SK-N-SH (cell line): Measurements from ENCODE around the gene CEL. TPM values are rescaled to one million over a fixed set of nuclear protein-coding genes. Genes with fewer than 3 reads are reported as not detected.

Source experiments
- CTCF ChIA-PET: fragments of 300-600, 350-600 bp; formaldehyde crosslinking; extraction: SDS; loops from one replicate; lab custom pipeline; 2021; lab: Yijun Ruan, JAX
- POLR2A ChIA-PET: fragments of 350-600 bp; sonication (Branson Sonifier 250); formaldehyde crosslinking; extraction: SDS; loops from one replicate; lab custom pipeline; 2020; ENCODE audit warnings: antibody characterized with exemption, inconsistent platforms; lab: Yijun Ruan, JAX
- DNase-seq: peaks from one replicate; pipeline ENCODE4 v3.0.0; 2012
- H2AFZ ChIP-seq: fragments of 200-600 bp; sonication (generic); 2 replicates; pipeline ENCODE4 v1.8.1; 2016; ENCODE audit warnings: antibody characterized with exemption, mild to moderate bottlenecking, low read depth
- H3F3A ChIP-seq: fragments of 200-600 bp; sonication (generic); replicated peaks from 2 replicates; pipeline ENCODE3; 2016; ENCODE audit warnings: antibody characterized with exemption, mild to moderate bottlenecking; ENCODE audit not compliant: insufficient read depth
- H3K27ac ChIP-seq, 2 experiments: fragments of 200-500 bp in 1 of 2; fragments of 200-600 bp in 1 of 2; sonication (Bioruptor generic) in 1 of 2; sonication (generic), shearing (Covaris generic) in 1 of 2; 2 replicates each; pipeline versions ENCODE4 v1.5.1 to v1.6.1; 2014 to 2016; ENCODE audit warnings: low read depth in 2 of 2, inconsistent platforms in 1 of 2, low read length in 1 of 2, mild to moderate bottlenecking in 1 of 2, mixed read lengths in 1 of 2
- H3K27me3 ChIP-seq: fragments of 200-600 bp; sonication (generic), shearing (Covaris generic); 2 replicates; pipeline ENCODE4 v1.6.1; 2016; ENCODE audit warnings: mixed run types; ENCODE audit not compliant: insufficient read depth
- H3K36me3 ChIP-seq, 2 experiments: fragments of 200-500 bp in 1 of 2; fragments of 200-600 bp in 1 of 2; sonication (Bioruptor generic) in 1 of 2; sonication (generic) in 1 of 2; replicated peaks in 1 of 2; 2 replicates each; pipeline versions ENCODE3 to v1.5.1; 2014 to 2016; ENCODE audit warnings: low read length in 1 of 2, mild to moderate bottlenecking in 1 of 2; ENCODE audit not compliant: insufficient read depth in 2 of 2, control insufficient read depth in 1 of 2
- H3K4me1 ChIP-seq, 2 experiments: fragments of 200-500 bp in 1 of 2; fragments of 200-600 bp in 1 of 2; sonication (Bioruptor generic) in 1 of 2; sonication (generic), shearing (Covaris generic) in 1 of 2; 2 replicates each; pipeline versions ENCODE4 v1.5.1 to v1.6.1; 2014 to 2016; ENCODE audit warnings: low read depth in 1 of 2, low read length in 1 of 2, mixed run types in 1 of 2; ENCODE audit not compliant: insufficient read depth in 2 of 2, control insufficient read depth in 1 of 2
- H3K4me2 ChIP-seq: fragments of 200-600 bp; sonication (generic), shearing (Covaris generic); 2 replicates; pipeline ENCODE4 v1.6.1; 2017; ENCODE audit warnings: mixed run types
- H3K4me3 ChIP-seq, 2 experiments: fragments of 200-500 bp in 1 of 2; fragments of 200-600 bp in 1 of 2; sonication (Bioruptor generic) in 1 of 2; sonication (generic), shearing (Covaris generic) in 1 of 2; 2 replicates each; pipeline versions ENCODE4 v1.5.1 to v1.8.1; 2014 to 2016; ENCODE audit warnings: low read depth in 2 of 2, inconsistent platforms in 1 of 2, low read length in 1 of 2, mild to moderate bottlenecking in 1 of 2, mixed read lengths in 1 of 2, moderate library complexity in 1 of 2
- H3K79me2 ChIP-seq: fragments of 200-600 bp; sonication (generic); 2 replicates; pipeline ENCODE4 v1.8.1; 2017; ENCODE audit warnings: mild to moderate bottlenecking; ENCODE audit not compliant: insufficient read depth
- H3K9ac ChIP-seq: fragments of 200-600 bp; sonication (generic); 2 replicates; pipeline ENCODE4 v1.6.1; 2017; ENCODE audit warnings: mixed run types
- H3K9me2 ChIP-seq: fragments of 200-600 bp; sonication (generic); 2 replicates; pipeline ENCODE4 v1.6.1; 2017; ENCODE audit warnings: mixed run types
- H3K9me3 ChIP-seq: fragments of 200-600 bp; sonication (generic); 2 replicates; pipeline ENCODE4 v1.6.1; 2017; ENCODE audit warnings: mixed run types, mild to moderate bottlenecking, moderate library complexity
- H4K20me1 ChIP-seq: fragments of 200-600 bp; sonication (generic); 2 replicates; pipeline ENCODE4 v1.6.1; 2017; ENCODE audit warnings: mild to moderate bottlenecking, mixed run types; ENCODE audit not compliant: insufficient read depth
- CTCF ChIP-seq: fragments of 200-600 bp; sonication (generic); IDR thresholded peaks from 2 replicates; pipeline ENCODE4 v1.6.1; 2017; ENCODE audit warnings: antibody characterized with exemption, mild to moderate bottlenecking, moderate library complexity
- EZH2phosphoT487 ChIP-seq: fragments of 200-600 bp; sonication (generic); IDR thresholded peaks from 2 replicates; pipeline ENCODE4 v1.6.1; 2017; ENCODE audit warnings: low read depth, mixed run types, mild to moderate bottlenecking, antibody characterized with exemption, moderate library complexity, borderline replicate concordance
- FOSL2 ChIP-seq: IDR thresholded peaks from 2 replicates; pipeline ENCODE4 v1.4.0; 2012; ENCODE audit warnings: low read depth, mild to moderate bottlenecking, moderate library complexity, borderline replicate concordance
- FOXJ3 ChIP-seq: sonication (generic); formaldehyde crosslinking; IDR thresholded peaks from 2 replicates; pipeline ENCODE4 v1.5.1; 2020; ENCODE audit warnings: mild to moderate bottlenecking, missing genetic modification reagents
- GABPA ChIP-seq: IDR thresholded peaks from 2 replicates; pipeline ENCODE4 v1.4.0; 2012; ENCODE audit warnings: low read depth, mild to moderate bottlenecking
- GATA2 ChIP-seq: sonication (generic); formaldehyde crosslinking; IDR thresholded peaks from 2 replicates; pipeline ENCODE4 v1.5.0; 2020; ENCODE audit warnings: mild to moderate bottlenecking, missing genetic modification reagents
- IRF3 ChIP-seq: fragments of 150-350 bp; IDR thresholded peaks from 2 replicates; pipeline ENCODE4 v1.6.1; 2016; ENCODE audit warnings: mild to moderate bottlenecking, low read depth, low read length
- JUND ChIP-seq: IDR thresholded peaks from 2 replicates; pipeline ENCODE4 v1.4.0; 2012
- MXI1 ChIP-seq: IDR thresholded peaks from 2 replicates; pipeline ENCODE4 v1.6.1; 2012; ENCODE audit warnings: mild to moderate bottlenecking, low read depth, low read length, improper control_type of control experiment
- NFIC ChIP-seq: IDR thresholded peaks from 2 replicates; pipeline ENCODE4 v1.4.0; 2012; ENCODE audit warnings: borderline replicate concordance
- NRF1 ChIP-seq: IDR thresholded peaks from 2 replicates; pipeline ENCODE4 v1.6.1; 2012; ENCODE audit warnings: low read depth, mild to moderate bottlenecking, low read length
- PBX3 ChIP-seq: IDR thresholded peaks from 2 replicates; pipeline ENCODE4; 2012
- REST ChIP-seq: IDR thresholded peaks from 2 replicates; pipeline ENCODE4 v1.6.1; 2012; ENCODE audit warnings: mild to moderate bottlenecking, low read depth, low read length, moderate library complexity
- RXRA ChIP-seq: IDR thresholded peaks from 2 replicates; pipeline ENCODE4 v1.4.0; 2012; ENCODE audit warnings: low read depth, mild to moderate bottlenecking, borderline replicate concordance
- SMC3 ChIP-seq: IDR thresholded peaks from 2 replicates; pipeline ENCODE4 v1.6.1; 2012; ENCODE audit warnings: low read depth, low read length, improper control_type of control experiment
- TAF1 ChIP-seq: IDR thresholded peaks from 2 replicates; pipeline ENCODE4 v1.6.1; 2012; ENCODE audit warnings: low read depth, mild to moderate bottlenecking, low read length, moderate library complexity, borderline replicate concordance
- TCF12 ChIP-seq: IDR thresholded peaks from 2 replicates; pipeline ENCODE4 v1.4.0; 2012
- TEAD4 ChIP-seq: IDR thresholded peaks from 2 replicates; pipeline ENCODE4 v1.4.0; 2012; ENCODE audit warnings: mild to moderate bottlenecking, borderline replicate concordance; ENCODE audit not compliant: insufficient read depth
- ZBTB33 ChIP-seq: IDR thresholded peaks from 2 replicates; pipeline ENCODE4 v1.4.0; 2012; ENCODE audit warnings: low read depth, borderline replicate concordance
- WGBS: methylation state at CpG from one replicate; pipeline ENCODE4 v1.1.6; 2017; ENCODE audit warnings: low lambda C conversion rate; 5-methylcytosine and 5-hydroxymethylcytosine counted together
- polyA plus RNA-seq, 3 experiments: library from polyadenylated mRNA; depleted of rRNA; stranded (reverse); fragments of >200 nt; gene quantifications; 2 replicates each; pipeline ENCODE4 v1.2.3, GENCODE V29; 2012

CEL gene
- polyA plus RNA-seq, 1 of the 3 experiments (the other 2 are of a cell fraction) = 0.87 TPM

GRCh38 chr9:133101356-133102189 lies 39.8 kb downstream of the CEL start (continued):
- TF ChIP-seq ZBTB33 = no peak
- TF ChIP-seq TAF1 = no peak
- TF ChIP-seq, all 33 proteins: peak for 0

GRCh38 chr9:133102190-133103021 lies 40.6 kb downstream of the CEL start:
- no peaks in the 10 kb centered on the region for H3F3A ChIP-seq
- no peak overlapping the region; a peak in 1 of 4 replicates for H3K27ac ChIP-seq
- DNase-seq = no peak
- no peak overlapping the region for H3K9ac ChIP-seq
- no peaks in the 10 kb centered on the region for H4K20me1 ChIP-seq
- H3K9me3 ChIP-seq = no peaks in the 10 kb centered on the region
- no peak overlapping the region for H2AFZ ChIP-seq
- H3K4me2 ChIP-seq = no peak overlapping the region
- no peaks in the 10 kb centered on the region for H3K27me3 ChIP-seq
- CTCF ChIA-PET = interaction anchor here (0.6 to 30.3 kb wide), 21 partner anchors 8 to 79 kb away, joined by 3 to 810 read pairs (median 5); partner anchors contain the start of genes GBGT1 and GTF3C5
- WGBS = 96% methylated on average over 10 of the region's 21 CpGs
- H3K4me1 ChIP-seq = peaks cover 0 to 2% of the 10 kb centered on the region in 2 experiments; a peak in 1 of 4 replicates
- no peak overlapping the region for H3K4me3 ChIP-seq
- POLR2A ChIA-PET = interaction anchor here (0.8 to 0.9 kb wide), 2 partner anchors 12 to 37 kb away, joined by 3 read pairs; no protein-coding TSS in a partner anchor
- H3K79me2 ChIP-seq = no peaks in the 10 kb centered on the region
- H3K9me2 ChIP-seq = no peaks in the 10 kb centered on the region
- peaks cover 27 to 83% of the 10 kb centered on the region in 2 experiments for H3K36me3 ChIP-seq
- TF ChIP-seq PBX3 (no peak), TCF12 (no peak), REST (no peak), JUND (no peak), MXI1 (no peak), NRF1 (no peak), IRF3 (no peak), SMC3 (no peak), RXRA (no peak), FOSL2 (no peak), EZH2phosphoT487 (no peak), TEAD4 (no peak), CTCF (no peak), FOXJ3 (CRISPR knock-in tag) (no peak), GATA2 (CRISPR knock-in tag) (no peak), NFIC (no peak), GABPA (no peak)
